H1 (cell line): Measurements from ENCODE around the gene BCL2.

ENCODE experiments used
- RAD21 ChIP-seq, 2 experiments: IDR thresholded peaks in 1 of 2; conservative IDR thresholded peaks in 1 of 2; 2 replicates each; pipeline ENCODE4 v1.6.1; 2011; ENCODE audit warnings: low read depth in 2 of 2, low read length in 2 of 2, improper control_type of control experiment in 1 of 2, inconsistent platforms in 1 of 2, mild to moderate bottlenecking in 1 of 2, moderate library complexity in 1 of 2
- TCF12 ChIP-seq: IDR thresholded peaks from 2 replicates; pipeline ENCODE4 v1.6.1; 2011; ENCODE audit warnings: low read depth, mild to moderate bottlenecking, low read length

DNA sequence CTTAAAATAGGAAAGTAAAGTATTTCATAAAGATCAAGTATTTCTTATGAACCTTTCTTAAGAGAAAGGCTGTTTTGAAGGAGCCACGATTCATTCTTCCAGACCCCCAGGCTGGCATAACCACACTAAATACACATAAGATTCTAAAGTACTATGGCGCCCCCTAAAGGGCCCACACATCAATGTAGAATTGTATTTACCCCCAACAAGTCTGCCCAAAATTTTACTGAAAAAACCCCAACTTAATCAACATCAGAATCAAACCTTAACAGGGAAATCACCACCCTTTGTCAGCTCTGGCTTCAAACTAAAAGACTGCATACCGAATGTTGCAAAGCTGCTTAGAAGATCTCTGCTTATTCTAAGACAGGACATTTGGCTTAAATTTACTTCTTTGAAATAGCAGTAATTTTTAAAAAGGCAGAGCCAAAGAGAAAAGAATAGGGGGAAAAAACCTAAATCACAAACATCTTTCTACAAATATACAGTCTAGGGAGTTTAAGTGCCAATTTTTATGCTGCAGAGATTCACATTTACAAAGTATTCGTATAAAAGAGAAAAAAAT, 20.4 kb upstream of the BCL2 start:
- TF ChIP-seq RAD21 (IDR thresholded peaks at IDR 0.05 in 1 of 2, conservative IDR thresholded peaks at IDR 0.05 in 1 of 2; ENCODE audit: low read depth in 2 of 2, low read length in 2 of 2) (peak; percentile 67 to 72), TCF12 (no peak)
